ENCODE data around the gene EEF2K.
A peak's percentile ranks its signal among the peaks of the same experiment; 100 is the strongest.
"Not testable (repeated sequence)": the region's sequence is repeated elsewhere in the genome, so short reads cannot be mapped to it uniquely, and the experiment has no call there.

EEF2K gene

GRCh38 chr16:22292320-22292719 lies 86.2 kb downstream of the EEF2K start:
- no peaks in the 10 kb centered on the region for H3K9me3 ChIP-seq (ENCODE audit: control insufficient read depth, low read length)
- no peak overlapping the region for H3K4me3 ChIP-seq (ENCODE audit: insufficient read depth, low read depth, low read length)
- no peak overlapping the region for H3K27ac ChIP-seq (ENCODE audit: insufficient read depth, low read depth, low read length, poor library complexity, severe bottlenecking)
- no peaks in the 10 kb centered on the region for H3K36me3 ChIP-seq (ENCODE audit: control insufficient read depth, insufficient read depth, low read length)
- no peaks in the 10 kb centered on the region for H3K27me3 ChIP-seq (ENCODE audit: control insufficient read depth, insufficient read depth, low read length, poor library complexity, severe bottlenecking)
- H3K4me1 ChIP-seq (ENCODE audit: control insufficient read depth, insufficient read depth, low read length) = no peaks in the 10 kb centered on the region

DNA sequence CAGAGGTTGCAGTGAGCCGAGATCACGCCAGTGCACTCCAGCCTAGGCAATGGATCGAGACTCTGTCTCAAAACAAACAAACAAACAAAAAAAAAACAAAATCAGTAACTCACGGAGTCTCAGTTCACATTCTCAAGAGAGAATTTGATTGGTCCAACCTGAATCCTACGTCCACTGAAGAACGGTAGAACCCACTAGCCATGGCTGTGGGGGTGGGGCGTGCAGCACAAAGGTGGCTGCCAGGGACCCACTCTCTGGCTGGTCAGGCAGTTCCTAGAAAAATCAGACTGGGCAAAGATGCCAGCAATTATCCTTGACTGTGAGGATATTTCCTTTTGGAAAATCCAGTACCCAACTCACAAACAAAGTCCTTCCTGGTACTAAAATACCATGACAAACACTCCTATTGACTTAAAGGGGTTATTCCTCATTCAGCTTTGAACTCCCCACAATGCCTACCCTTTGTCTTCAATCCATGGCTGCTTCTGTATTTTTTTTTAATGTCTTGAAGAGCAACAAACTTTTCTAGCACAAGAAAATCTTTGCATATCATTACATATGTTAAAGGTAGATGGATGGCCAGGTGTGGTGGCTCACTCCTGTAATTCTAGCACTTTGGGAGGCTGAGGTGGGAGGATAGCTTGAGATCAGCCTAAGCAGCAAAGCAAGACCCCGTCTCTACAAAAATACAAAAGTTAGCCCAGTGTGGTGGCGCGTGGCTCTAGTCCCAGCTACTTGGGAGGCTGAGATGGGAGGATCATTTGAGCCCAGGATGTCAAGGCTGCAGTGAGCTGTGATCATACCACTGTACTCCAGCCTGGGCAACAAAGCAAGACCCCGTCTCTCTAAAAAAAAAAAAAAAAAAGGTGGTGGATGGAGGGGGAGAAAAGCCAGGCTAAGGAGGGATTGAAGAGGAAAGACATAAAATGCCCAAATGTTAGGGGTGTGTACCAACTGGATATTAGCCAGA lies 87.3 kb downstream of the EEF2K start:
- Histone ChIP-seq H3K27ac (ENCODE audit: insufficient read depth, low read depth, low read length, poor library complexity, severe bottlenecking) (no peak overlapping the region), H3K27me3 (ENCODE audit: control insufficient read depth, insufficient read depth, low read length, poor library complexity, severe bottlenecking) (no peaks in the 10 kb centered on the region), H3K4me3 (ENCODE audit: insufficient read depth, low read depth, low read length) (no peak overlapping the region), H3K36me3 (ENCODE audit: control insufficient read depth, insufficient read depth, low read length) (no peaks in the 10 kb centered on the region), H3K9me3 (ENCODE audit: control insufficient read depth, low read length) (no peaks in the 10 kb centered on the region), H3K4me1 (ENCODE audit: control insufficient read depth, insufficient read depth, low read length) (no peaks in the 10 kb centered on the region)
- WGBS, 2 experiments = 92 to 94% methylated on average over 11 of the region's 11 CpGs

- H3K4me3 ChIP-seq (ENCODE audit: insufficient read depth, low read depth, low read length) = peak overlapping the region; percentile 49
- H3K27ac ChIP-seq (ENCODE audit: insufficient read depth, low read depth, low read length, poor library complexity, severe bottlenecking) = no peak overlapping the region
- H3K4me1 ChIP-seq (ENCODE audit: control insufficient read depth, insufficient read depth, low read length) = no peaks in the 10 kb centered on the region
Observed at GRCh38 chr16:22296225-22297113, 90.4 kb downstream of the EEF2K start.

GRCh38 chr16:22297114-22297870 lies 91.2 kb downstream of the EEF2K start, which contains the start of gene POLR3E:
TSS of gene POLR3E (plus strand) at chr16:22297409. CDS start at chr16:22302969, 5,560 bp downstream.
- H3K9me3 ChIP-seq (ENCODE audit: control insufficient read depth, low read length) = no peaks in the 10 kb centered on the region
- H3K27ac ChIP-seq (ENCODE audit: insufficient read depth, low read depth, low read length, poor library complexity, severe bottlenecking) = peak within 1 kb of the TSS; percentile 82
- H3K4me1 ChIP-seq (ENCODE audit: control insufficient read depth, insufficient read depth, low read length) = no peaks in the 10 kb centered on the region
- H3K27me3 ChIP-seq (ENCODE audit: control insufficient read depth, insufficient read depth, low read length, poor library complexity, severe bottlenecking) = no peaks in the 10 kb centered on the region
- H3K36me3 ChIP-seq (ENCODE audit: control insufficient read depth, insufficient read depth, low read length) = no peaks in the 10 kb centered on the region
- peak within 1 kb of the TSS; percentile 90 for H3K4me3 ChIP-seq (ENCODE audit: insufficient read depth, low read depth, low read length)
- 0 to 1% methylated on average over 76 of the region's 76 CpGs for WGBS, 2 experiments

More at GRCh38 chr16:22296225-22297113, 90.4 kb downstream of the EEF2K start:
- no peaks in the 10 kb centered on the region for H3K27me3 ChIP-seq (ENCODE audit: control insufficient read depth, insufficient read depth, low read length, poor library complexity, severe bottlenecking)
- H3K36me3 ChIP-seq (ENCODE audit: control insufficient read depth, insufficient read depth, low read length) = no peaks in the 10 kb centered on the region
- WGBS, 2 experiments = 6 to 18% methylated on average over 13 to 17 of the region's 17 CpGs
- no peaks in the 10 kb centered on the region for H3K9me3 ChIP-seq (ENCODE audit: control insufficient read depth, low read length)

- Histone ChIP-seq H3K4me3 (ENCODE audit: insufficient read depth, low read depth, low read length) (peak overlapping the region; percentile 90), H3K36me3 (ENCODE audit: control insufficient read depth, insufficient read depth, low read length) (peaks cover 3% of the 10 kb centered on the region), H3K27me3 (ENCODE audit: control insufficient read depth, insufficient read depth, low read length, poor library complexity, severe bottlenecking) (no peaks in the 10 kb centered on the region), H3K27ac (ENCODE audit: insufficient read depth, low read depth, low read length, poor library complexity, severe bottlenecking) (peak overlapping the region; percentile 82), H3K4me1 (ENCODE audit: control insufficient read depth, insufficient read depth, low read length) (no peaks in the 10 kb centered on the region), H3K9me3 (ENCODE audit: control insufficient read depth, low read length) (no peaks in the 10 kb centered on the region)
- 6 to 7% methylated on average over 37 to 39 of the region's 39 CpGs for WGBS, 2 experiments
Observed at GRCh38 chr16:22297871-22298733, 92.0 kb downstream of the EEF2K start.

- Histone ChIP-seq H3K27ac (ENCODE audit: insufficient read depth, low read depth, low read length, poor library complexity, severe bottlenecking) (no peak overlapping the region), H3K27me3 (ENCODE audit: control insufficient read depth, insufficient read depth, low read length, poor library complexity, severe bottlenecking) (no peaks in the 10 kb centered on the region), H3K9me3 (ENCODE audit: control insufficient read depth, low read length) (no peaks in the 10 kb centered on the region), H3K4me1 (ENCODE audit: control insufficient read depth, insufficient read depth, low read length) (no peaks in the 10 kb centered on the region), H3K36me3 (ENCODE audit: control insufficient read depth, insufficient read depth, low read length) (peaks cover 6% of the 10 kb centered on the region), H3K4me3 (ENCODE audit: insufficient read depth, low read depth, low read length) (no peak overlapping the region)
- 94 to 98% methylated on average over 1 of the region's 1 CpG for WGBS, 2 experiments
Observed at GRCh38 chr16:22299036-22299435, 93.0 kb downstream of the EEF2K start.

DNA sequence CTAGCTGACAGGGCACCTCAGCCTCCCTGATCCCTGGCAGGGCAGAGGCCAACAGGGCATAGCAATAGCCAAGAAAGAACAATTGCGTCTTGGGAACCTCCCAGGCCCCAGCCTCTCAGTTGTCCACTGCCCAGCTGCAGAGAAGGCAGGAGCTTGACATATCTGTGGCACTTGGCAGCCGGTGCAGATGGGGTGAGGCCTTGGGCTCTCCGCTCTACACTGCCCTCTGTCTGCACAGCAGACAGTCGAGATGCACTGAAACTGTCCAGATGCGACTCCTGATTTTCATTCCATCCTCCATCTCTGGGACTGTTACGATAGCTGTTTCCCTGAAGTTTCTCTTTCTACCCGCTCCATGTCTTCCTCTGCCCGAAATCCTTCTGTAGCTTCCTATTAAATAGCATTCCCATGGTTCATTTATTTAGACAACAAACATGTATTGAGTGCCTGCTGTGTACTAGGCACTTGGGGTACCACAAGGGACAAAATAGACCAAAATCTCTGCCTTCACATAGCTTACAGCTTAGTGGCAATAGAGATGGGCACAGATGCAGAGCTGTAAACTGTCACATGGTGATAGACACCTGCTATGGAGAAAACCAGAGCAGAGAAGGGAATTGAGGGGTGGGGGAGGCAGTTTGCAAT lies 94.5 kb downstream of the EEF2K start:
- 69 to 79% methylated on average over 8 of the region's 8 CpGs for WGBS, 2 experiments
- Histone ChIP-seq H3K27me3 (ENCODE audit: control insufficient read depth, insufficient read depth, low read length, poor library complexity, severe bottlenecking) (no peaks in the 10 kb centered on the region), H3K4me1 (ENCODE audit: control insufficient read depth, insufficient read depth, low read length) (no peaks in the 10 kb centered on the region), H3K9me3 (ENCODE audit: control insufficient read depth, low read length) (no peaks in the 10 kb centered on the region), H3K4me3 (ENCODE audit: insufficient read depth, low read depth, low read length) (no peak overlapping the region), H3K36me3 (ENCODE audit: control insufficient read depth, insufficient read depth, low read length) (peaks cover 6% of the 10 kb centered on the region), H3K27ac (ENCODE audit: insufficient read depth, low read depth, low read length, poor library complexity, severe bottlenecking) (no peak overlapping the region)

- H3K9me3 ChIP-seq (ENCODE audit: control insufficient read depth, low read length); H3K27ac ChIP-seq (ENCODE audit: insufficient read depth, low read depth, low read length, poor library complexity, severe bottlenecking); H3K36me3 ChIP-seq (ENCODE audit: control insufficient read depth, insufficient read depth, low read length); H3K4me1 ChIP-seq (ENCODE audit: control insufficient read depth, insufficient read depth, low read length); H3K4me3 ChIP-seq (ENCODE audit: insufficient read depth, low read depth, low read length); H3K27me3 ChIP-seq (ENCODE audit: control insufficient read depth, insufficient read depth, low read length, poor library complexity, severe bottlenecking): not testable (repeated sequence)
- 90 to 94% methylated on average over 7 of the region's 7 CpGs for WGBS, 2 experiments
Observed at GRCh38 chr16:22301423-22301822, 95.3 kb downstream of the EEF2K start.
